NT2/D1 (cell line): ENCODE results near the gene SGMS2.

Experiments used
- YY1 ChIP-seq: IDR thresholded peaks from 2 replicates; pipeline ENCODE4 v1.6.1; 2011; ENCODE audit not compliant: insufficient read length, insufficient read depth
- ZNF274 ChIP-seq: IDR thresholded peaks from 2 replicates; pipeline ENCODE4 v1.6.1; 2011; ENCODE audit warnings: mild to moderate bottlenecking, low read depth, low read length

- TF ChIP-seq ZNF274 (no peak), YY1 (no peak)
These were observed 81.8 kb downstream of the SGMS2 start for GRCh38 chr4:107906458-107907100.
